CD14-positive monocyte (primary cell): ENCODE results near the gene MRNIP. TPM values are rescaled to one million over a fixed set of nuclear protein-coding genes. Genes with fewer than 3 reads are reported as not detected.

ENCODE experiments used
- DNase-seq, 3 donors: peaks; one replicate each; pipeline ENCODE4 v3.0.0-alpha.2; 2011 to 2022
- H2AFZ ChIP-seq: 2 replicates; pipeline ENCODE4 v1.6.0; 2012; ENCODE audit warnings: mild to moderate bottlenecking, low read depth, low read length, inconsistent platforms; ENCODE audit not compliant: insufficient read depth, poor library complexity, severe bottlenecking
- H3K27ac ChIP-seq, 2 donors: 1 replicate in 1 of 2; 2 replicates in 1 of 2; pipeline ENCODE4 v1.5.1; 2012 to 2013; ENCODE audit warnings: low read length in 2 of 2, control low read depth in 1 of 2, inconsistent platforms in 1 of 2, low read depth in 1 of 2, mild to moderate bottlenecking in 1 of 2
- H3K27me3 ChIP-seq, 2 donors: one replicate each; pipeline versions ENCODE4 v1.6.0 to v1.6.1; 2011 to 2013; ENCODE audit warnings: low read length in 2 of 2; ENCODE audit not compliant: control insufficient read depth in 2 of 2, insufficient read depth in 2 of 2
- H3K36me3 ChIP-seq, 2 donors: replicated peaks in 1 of 2; 1 replicate in 1 of 2; 2 replicates in 1 of 2; pipeline versions ENCODE4 v1.5.1 to v1.6.1; 2012 to 2013; ENCODE audit warnings: low read length in 2 of 2, control low read depth in 1 of 2, inconsistent platforms in 1 of 2, mild to moderate bottlenecking in 1 of 2; ENCODE audit not compliant: insufficient read depth in 2 of 2, control insufficient read depth in 1 of 2
- H3K4me1 ChIP-seq, 2 donors: 1 replicate in 1 of 2; 2 replicates in 1 of 2; pipeline versions ENCODE4 v1.5.1 to v1.6.1; 2012 to 2013; ENCODE audit warnings: low read length in 2 of 2, control low read depth in 1 of 2, inconsistent platforms in 1 of 2, mild to moderate bottlenecking in 1 of 2, moderate library complexity in 1 of 2; ENCODE audit not compliant: insufficient read depth in 2 of 2, control insufficient read depth in 1 of 2
- H3K4me2 ChIP-seq: replicated peaks from 2 replicates; pipeline ENCODE3; 2012; ENCODE audit warnings: low read length, moderate library complexity, mild to moderate bottlenecking; ENCODE audit not compliant: poor library complexity, severe bottlenecking; ENCODE audit errors: extremely low read depth
- H3K4me3 ChIP-seq, 3 experiments: fragments of 200-600 bp in 1 of 3; sonication (generic) in 1 of 3; replicated peaks in 1 of 3; 1 replicate in 2 of 3; 2 replicates in 1 of 3; pipeline ENCODE4 v1.5.1; 2011 to 2013; ENCODE audit warnings: low read length in 3 of 3, mild to moderate bottlenecking in 3 of 3, control low read depth in 2 of 3, low read depth in 2 of 3, inconsistent platforms in 1 of 3, moderate library complexity in 1 of 3
- H3K79me2 ChIP-seq: 2 replicates; pipeline ENCODE4 v1.6.0; 2012; ENCODE audit warnings: mild to moderate bottlenecking, control low read depth, inconsistent platforms, low read length, moderate library complexity; ENCODE audit not compliant: insufficient read depth
- H3K9ac ChIP-seq: 2 replicates; pipeline ENCODE4 v1.6.0; 2017; ENCODE audit warnings: low read length, mild to moderate bottlenecking; ENCODE audit not compliant: insufficient read depth, poor library complexity, severe bottlenecking
- H3K9me3 ChIP-seq, 2 donors: replicated peaks in 1 of 2; 1 replicate in 1 of 2; 2 replicates in 1 of 2; pipeline versions ENCODE4 v1.5.1 to v1.6.1; 2012 to 2013; ENCODE audit warnings: low read length in 2 of 2, control low read depth in 1 of 2; ENCODE audit not compliant: control insufficient read depth in 1 of 2, insufficient read depth in 1 of 2
- H4K20me1 ChIP-seq: 2 replicates; pipeline ENCODE4 v1.6.0; 2012; ENCODE audit warnings: mild to moderate bottlenecking, low read length, control low read depth, moderate library complexity; ENCODE audit not compliant: insufficient read depth
- H3K27ac Mint-ChIP-seq, 7 donors: one replicate each; pipeline ENCODE4 v1.8.0; 2020; ENCODE audit warnings: mild to moderate bottlenecking in 7 of 7, mixed read lengths in 7 of 7, moderate library complexity in 6 of 7, inconsistent platforms in 2 of 7
- H3K27me3 Mint-ChIP-seq, 3 donors: one replicate each; pipeline ENCODE4 v1.8.0; 2021 to 2022; ENCODE audit warnings: low read depth in 3 of 3, mild to moderate bottlenecking in 3 of 3, mixed read lengths in 3 of 3, moderate library complexity in 3 of 3, inconsistent platforms in 1 of 3
- H3K36me3 Mint-ChIP-seq, 2 donors: one replicate each; pipeline ENCODE4 v1.8.0; 2020; ENCODE audit warnings: mixed read lengths in 2 of 2, inconsistent platforms in 1 of 2, mild to moderate bottlenecking in 1 of 2
- H3K4me1 Mint-ChIP-seq: one replicate; pipeline ENCODE4 v1.8.0; 2020; ENCODE audit warnings: mild to moderate bottlenecking, mixed read lengths
- H3K4me3 Mint-ChIP-seq, 2 donors: one replicate each; pipeline ENCODE4 v1.8.0; 2020; ENCODE audit warnings: mild to moderate bottlenecking in 2 of 2, mixed read lengths in 2 of 2, moderate library complexity in 1 of 2
- H3K9me3 Mint-ChIP-seq, 7 donors: one replicate each; pipeline ENCODE4 v1.8.0; 2020 to 2022; ENCODE audit warnings: mixed read lengths in 7 of 7, mild to moderate bottlenecking in 6 of 7, moderate library complexity in 6 of 7, inconsistent platforms in 2 of 7
- WGBS: methylation state at CpG from one replicate; pipeline ENCODE4 v1.1.5; 2013; ENCODE audit warnings: missing lambda C conversion rate; ENCODE audit not compliant: insufficient coverage; 5-methylcytosine and 5-hydroxymethylcytosine counted together
- intact Hi-C, 2 donors: fragments of 100-400 bp; cut with micrococcal nuclease; formaldehyde crosslinking; loops; one replicate each; pipeline versions ENCODE4 v1.15.0 to v1.15.1; 2023
- polyA plus RNA-seq, 3 donors: library from polyadenylated mRNA; depleted of rRNA in 1 of 3; unstranded in 2 of 3; stranded (reverse) in 1 of 3; fragments of 300-500 nt in 2 of 3; fragments of >200 nt in 1 of 3; fragmentation: Illumina TruSeq in 2 of 3; gene quantifications; 1 replicate in 2 of 3; 2 replicates in 1 of 3; pipeline ENCODE4 v1.2.3, GENCODE V29; 2012 to 2021
- TF ChIP-seq, protein P1 (sequence below): fragments of 200-600 bp; IDR thresholded peaks from one replicate; pipeline ENCODE4 v1.8.0; 2022; ENCODE audit warnings: antibody characterized with exemption, mild to moderate bottlenecking

The MRNIP gene
- polyA plus RNA-seq, 3 donors = 1.2 to 23.0 (median 1.4) TPM

DNA sequence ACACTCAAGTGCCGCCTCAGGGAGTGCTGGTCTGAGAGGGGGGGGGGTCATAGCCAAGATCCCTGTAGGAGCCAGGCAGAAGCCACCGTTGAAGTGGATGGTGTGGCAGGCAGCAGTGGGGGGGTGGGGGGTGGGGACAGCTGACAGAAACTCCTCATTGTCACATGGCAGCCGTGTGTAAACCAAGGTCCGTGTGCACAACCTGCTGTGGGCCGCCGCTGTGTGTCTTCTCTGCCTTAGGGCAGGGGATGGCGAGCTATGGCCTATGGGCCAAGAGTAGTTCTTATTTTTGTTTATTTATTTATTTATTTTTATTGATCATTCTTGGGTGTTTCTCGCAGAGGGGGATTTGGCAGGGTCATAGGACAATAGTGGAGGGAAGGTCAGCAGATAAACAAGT is 24.5 kb downstream of the MRNIP start:
- no peak overlapping the region for H3K4me3 Mint-ChIP-seq
- no peaks in the 10 kb centered on the region for H3K9me3 Mint-ChIP-seq
- peaks cover 0 to 9% of the 10 kb centered on the region in 2 donors for H3K4me1 ChIP-seq
- TF ChIP-seq, protein P1, sequence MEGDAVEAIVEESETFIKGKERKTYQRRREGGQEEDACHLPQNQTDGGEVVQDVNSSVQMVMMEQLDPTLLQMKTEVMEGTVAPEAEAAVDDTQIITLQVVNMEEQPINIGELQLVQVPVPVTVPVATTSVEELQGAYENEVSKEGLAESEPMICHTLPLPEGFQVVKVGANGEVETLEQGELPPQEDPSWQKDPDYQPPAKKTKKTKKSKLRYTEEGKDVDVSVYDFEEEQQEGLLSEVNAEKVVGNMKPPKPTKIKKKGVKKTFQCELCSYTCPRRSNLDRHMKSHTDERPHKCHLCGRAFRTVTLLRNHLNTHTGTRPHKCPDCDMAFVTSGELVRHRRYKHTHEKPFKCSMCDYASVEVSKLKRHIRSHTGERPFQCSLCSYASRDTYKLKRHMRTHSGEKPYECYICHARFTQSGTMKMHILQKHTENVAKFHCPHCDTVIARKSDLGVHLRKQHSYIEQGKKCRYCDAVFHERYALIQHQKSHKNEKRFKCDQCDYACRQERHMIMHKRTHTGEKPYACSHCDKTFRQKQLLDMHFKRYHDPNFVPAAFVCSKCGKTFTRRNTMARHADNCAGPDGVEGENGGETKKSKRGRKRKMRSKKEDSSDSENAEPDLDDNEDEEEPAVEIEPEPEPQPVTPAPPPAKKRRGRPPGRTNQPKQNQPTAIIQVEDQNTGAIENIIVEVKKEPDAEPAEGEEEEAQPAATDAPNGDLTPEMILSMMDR = no peak
- no peaks in the 10 kb centered on the region for H3K27me3 ChIP-seq
- peaks cover 19% of the 10 kb centered on the region for H3K79me2 ChIP-seq
- WGBS = no CpG with 5 or more reads among the region's 8 CpGs
- no peak overlapping the region for H3K27ac ChIP-seq
- intact Hi-C loops = no loop called here
- H2AFZ ChIP-seq = no peak overlapping the region
- H3K4me2 ChIP-seq = no peak overlapping the region
- H3K36me3 Mint-ChIP-seq = peaks cover 78 to 92% of the 10 kb centered on the region in 2 donors
- DNase-seq = no peak
- H3K27ac Mint-ChIP-seq = no peak overlapping the region
- H3K27me3 Mint-ChIP-seq = peaks cover 0 to 2% (median 0%) of the 10 kb centered on the region in 3 donors
- peaks cover 84% of the 10 kb centered on the region for H4K20me1 ChIP-seq
- peaks cover 86% of the 10 kb centered on the region in 2 donors for H3K36me3 ChIP-seq
- H3K9ac ChIP-seq = no peak overlapping the region
- peaks cover 11% of the 10 kb centered on the region for H3K4me1 Mint-ChIP-seq
- H3K9me3 ChIP-seq = no peaks in the 10 kb centered on the region
- no peak overlapping the region for H3K4me3 ChIP-seq

DNA sequence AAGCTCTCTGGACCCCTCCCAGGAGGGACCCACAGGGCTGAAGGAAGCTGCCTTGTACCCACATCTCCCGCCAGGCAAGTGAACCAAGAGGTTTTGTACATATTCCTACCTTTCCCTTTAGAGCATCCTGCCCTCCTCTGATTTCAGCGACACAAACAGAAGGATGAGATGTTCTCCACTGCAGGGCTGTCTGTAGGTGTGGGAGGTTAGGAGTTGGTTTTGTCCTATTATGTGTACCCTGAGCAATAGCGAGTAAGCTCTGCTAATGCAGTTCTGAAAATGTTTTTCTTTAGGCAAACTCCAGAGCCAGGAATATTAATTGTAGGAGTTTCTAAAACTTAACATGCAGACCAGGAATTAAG is 24.9 kb downstream of the MRNIP start:
- H3K4me3 ChIP-seq = no peak overlapping the region
- H3K9me3 ChIP-seq = no peaks in the 10 kb centered on the region
- no peaks in the 10 kb centered on the region for H3K27me3 ChIP-seq
- peaks cover 23% of the 10 kb centered on the region for H3K79me2 ChIP-seq
- no peak overlapping the region for H2AFZ ChIP-seq
- no CpG with 5 or more reads among the region's 3 CpGs for WGBS
- intact Hi-C loops = no loop called here
- no peak overlapping the region for H3K27ac ChIP-seq
- peaks cover 85% of the 10 kb centered on the region for H4K20me1 ChIP-seq
- no peak for DNase-seq
- peaks cover 0 to 9% of the 10 kb centered on the region in 2 donors for H3K4me1 ChIP-seq
- TF ChIP-seq, protein P1 = no peak
- H3K36me3 ChIP-seq = peaks cover 89 to 91% of the 10 kb centered on the region in 2 donors
- Mint-ChIP-seq H3K27ac (no peak overlapping the region), H3K36me3 (peaks cover 82 to 95% of the 10 kb centered on the region in 2 donors), H3K4me3 (no peak overlapping the region), H3K4me1 (peaks cover 11% of the 10 kb centered on the region), H3K9me3 (no peaks in the 10 kb centered on the region), H3K27me3 (peaks cover 0 to 2% (median 0%) of the 10 kb centered on the region in 3 donors)
- no peak overlapping the region for H3K9ac ChIP-seq
- H3K4me2 ChIP-seq = no peak overlapping the region
